PC-9 (cell line): ENCODE results near the gene CAB39L. TPM values are rescaled to one million over a fixed set of nuclear protein-coding genes. Genes with fewer than 3 reads are reported as not detected.
A peak's percentile ranks its signal among the peaks of the same experiment; 100 is the strongest.

ENCODE experiments used
- BruUV-seq: library from RNA; stranded (reverse); fragments of 400-500 nt; replicated peaks from 2 replicates; lab custom pipeline; 2021; lab: Mats Ljungman, UMichigan
- CTCF ChIA-PET: fragments of 300-600 bp; sonication (Branson Sonifier 250); formaldehyde crosslinking; loops from one replicate; lab custom pipeline; 2022; ENCODE audit warnings: antibody characterized with exemption; lab: Charles Lee
- POLR2A ChIA-PET: fragments of 300-600 bp; sonication (Branson Sonifier 250); formaldehyde crosslinking; loops from one replicate; lab custom pipeline; 2022; ENCODE audit warnings: antibody characterized with exemption; ENCODE audit not compliant: unreplicated experiment; lab: Charles Lee
- DNase-seq, 2 experiments: peaks; one replicate each; pipeline versions ENCODE4 v3.0.0 to v3.0.0-alpha.2; 2015 to 2022; ENCODE audit warnings: mixed read lengths in 1 of 2
- H2AFZ ChIP-seq: fragments of 200-600 bp; sonication (generic); 2 replicates; pipeline ENCODE4 v1.8.1; 2017; ENCODE audit warnings: antibody characterized with exemption
- H3F3A ChIP-seq: fragments of 200-600 bp; sonication (generic); 2 replicates; pipeline ENCODE4 v1.8.1; 2017; ENCODE audit warnings: antibody characterized with exemption, mild to moderate bottlenecking, low read depth; ENCODE audit not compliant: insufficient read depth
- H3K27ac ChIP-seq: fragments of 200-600 bp; sonication (generic); 2 replicates; pipeline ENCODE4 v1.6.1; 2016; ENCODE audit warnings: mixed run types
- H3K27me3 ChIP-seq: fragments of 200-600 bp; sonication (generic); 2 replicates; pipeline ENCODE4 v1.6.1; 2016; ENCODE audit warnings: low read depth, mixed run types; ENCODE audit not compliant: insufficient read depth
- H3K36me3 ChIP-seq: fragments of 200-600 bp; sonication (generic); 2 replicates; pipeline ENCODE4 v1.6.1; 2016; ENCODE audit warnings: low read depth, mixed run types
- H3K4me1 ChIP-seq: fragments of 200-600 bp; sonication (generic); replicated peaks from 2 replicates; pipeline ENCODE4 v1.6.1; 2016; ENCODE audit warnings: mixed run types; ENCODE audit not compliant: insufficient read depth
- H3K4me2 ChIP-seq: fragments of 200-600 bp; sonication (generic); 2 replicates; pipeline ENCODE4 v1.6.1; 2017; ENCODE audit warnings: mixed run types
- H3K4me3 ChIP-seq: fragments of 200-600 bp; sonication (generic); 2 replicates; pipeline ENCODE4 v1.6.1; 2016; ENCODE audit warnings: mixed run types
- H3K79me2 ChIP-seq: fragments of 200-600 bp; sonication (generic); 2 replicates; pipeline ENCODE4 v1.6.1; 2017; ENCODE audit warnings: low read depth, mixed run types
- H3K9me2 ChIP-seq: fragments of 200-600 bp; sonication (generic); 2 replicates; pipeline ENCODE4 v1.8.1; 2017; ENCODE audit warnings: mild to moderate bottlenecking; ENCODE audit not compliant: insufficient read depth
- H3K9me3 ChIP-seq: fragments of 200-600 bp; sonication (generic); 2 replicates; pipeline ENCODE4 v1.8.1; 2016; ENCODE audit warnings: low read depth; ENCODE audit not compliant: insufficient read depth
- H4K20me1 ChIP-seq: fragments of 200-600 bp; sonication (generic); 2 replicates; pipeline ENCODE4 v1.8.1; 2017; ENCODE audit not compliant: insufficient read depth
- CTCF ChIP-seq: fragments of 200-600 bp; sonication (generic); conservative IDR thresholded peaks from 2 replicates; pipeline ENCODE4 v1.6.1; 2017; ENCODE audit warnings: mixed run types, antibody characterized with exemption, mild to moderate bottlenecking, moderate library complexity
- EZH2 ChIP-seq: fragments of 200-600 bp; sonication (generic); IDR thresholded peaks from 2 replicates; pipeline ENCODE4 v1.8.0; 2017; ENCODE audit warnings: antibody characterized with exemption, low read depth
- intact Hi-C: fragments of 100-400 bp; cut with micrococcal nuclease; formaldehyde crosslinking; loops from one replicate; pipeline ENCODE4 v1.10.0; 2022; ENCODE audit not compliant: unreplicated experiment
- total RNA-seq: library from RNA; stranded (reverse); gene quantifications from 2 replicates; pipeline ENCODE4 v1.2.3, GENCODE V29; 2021

Gene CAB39L
- total RNA-seq, 1 experiment from 2014 or later = 10.7 TPM

DNA sequence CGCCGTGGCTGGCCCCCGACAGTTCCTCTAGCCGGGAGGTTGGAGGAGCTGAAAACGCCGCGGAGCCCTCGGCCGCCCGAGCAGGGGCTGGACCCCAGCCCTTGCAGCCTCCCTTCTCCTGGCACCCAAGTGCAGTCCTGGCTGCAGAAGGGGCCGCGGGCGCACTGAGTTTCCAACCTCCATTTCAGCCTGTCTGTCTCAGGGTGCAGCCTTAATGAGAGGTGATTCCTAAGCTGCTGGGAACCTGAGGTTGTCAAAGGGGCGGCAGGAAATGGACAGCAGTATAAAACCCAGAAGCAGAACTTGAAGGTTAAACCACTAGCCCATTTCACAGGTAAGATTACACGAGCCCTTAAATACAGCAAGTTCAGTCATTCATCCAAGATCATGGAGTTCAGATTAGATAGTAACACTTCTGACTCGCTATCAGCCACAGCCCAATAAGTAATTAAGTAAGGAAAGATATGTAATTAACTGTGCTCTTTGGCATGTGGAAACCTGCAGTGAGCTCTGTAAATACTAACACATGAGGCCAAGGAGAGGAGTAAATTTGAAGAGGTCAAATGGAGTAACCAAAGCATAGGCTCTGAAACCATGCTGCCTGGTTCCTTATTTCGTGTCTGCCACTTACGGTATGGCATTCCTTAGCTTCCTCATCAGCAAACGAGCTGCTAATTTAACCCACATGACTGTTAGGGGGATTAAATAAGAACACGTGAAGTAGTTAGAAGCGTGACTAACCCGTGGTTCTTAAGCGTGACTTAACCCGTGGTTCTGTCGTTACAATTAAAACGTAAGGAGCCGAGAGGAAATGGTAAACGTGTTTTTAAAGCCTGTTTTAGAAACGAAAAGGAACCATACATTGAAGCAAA is 896 bp upstream of the CAB39L start:
- TF ChIP-seq EZH2 (no peak), CTCF (no peak)
- Histone ChIP-seq H3F3A (peaks cover 20% of the 10 kb centered on the region), H2AFZ (peak overlapping the region; percentile 96), H3K4me2 (peak overlapping the region; percentile 93), H3K79me2 (peaks cover 23% of the 10 kb centered on the region; the same call in 1 of the 2 replicates), H4K20me1 (no peaks in the 10 kb centered on the region), H3K9me3 (no peaks in the 10 kb centered on the region), H3K27ac (peak overlapping the region; percentile 71), H3K4me3 (peak overlapping the region; percentile 77), H3K27me3 (no peaks in the 10 kb centered on the region), H3K36me3 (no peaks in the 10 kb centered on the region), H3K9me2 (no peaks in the 10 kb centered on the region), H3K4me1 (peaks cover 6% of the 10 kb centered on the region; the same call in 1 of the 2 replicates)
- CTCF ChIA-PET = interaction anchor here (1.2 kb wide), 1 partner anchor 162 kb away, joined by 3 read pairs; no protein-coding TSS in a partner anchor
- DNase-seq = peak; percentile 13 to 52
- TSS peak; percentile 60 for BruUV-seq
- intact Hi-C loops = loop anchor here (1.0 to 5.0 kb wide), 5 partner anchors 50 to 332 kb away; partner anchors contain the start of genes CDADC1, PHF11 and RCBTB1
- POLR2A ChIA-PET = interaction anchor here (0.6 to 0.9 kb wide), 9 partner anchors 44 to 1453 kb away, joined by 3 to 8 read pairs (median 4); partner anchors contain the start of genes KPNA3 and PHF11

GRCh38 chr13:49443357-49443703 is 534 bp downstream of the CAB39L start:
- Histone ChIP-seq H3K27me3 (no peaks in the 10 kb centered on the region), H3K4me1 (peaks cover 6% of the 10 kb centered on the region; the same call in 1 of the 2 replicates), H3F3A (peaks cover 20% of the 10 kb centered on the region), H3K4me3 (peak overlapping the region; percentile 66), H3K27ac (peak overlapping the region; percentile 65), H3K36me3 (no peaks in the 10 kb centered on the region), H4K20me1 (no peaks in the 10 kb centered on the region), H3K9me2 (no peaks in the 10 kb centered on the region), H3K4me2 (peak overlapping the region; percentile 93), H3K9me3 (no peaks in the 10 kb centered on the region), H3K79me2 (peaks cover 22% of the 10 kb centered on the region; the same call in 1 of the 2 replicates), H2AFZ (peak overlapping the region; percentile 86)
- TF ChIP-seq EZH2 = no peak
- TF ChIP-seq CTCF = no peak
- BruUV-seq = TSS peak; percentile 81
- POLR2A ChIA-PET = interaction anchor here (0.5 to 0.8 kb wide), 6 partner anchors 27 to 467 kb away, joined by 3 to 12 read pairs (median 6); no protein-coding TSS in a partner anchor
- DNase-seq = no peak
- CTCF ChIA-PET = interaction anchor here (0.6 to 1.4 kb wide), 5 partner anchors 10 to 1362 kb away, joined by 3 to 13 read pairs (median 4); no protein-coding TSS in a partner anchor
- intact Hi-C loops = loop anchor here (5.0 kb wide), 2 partner anchors 196 to 331 kb away; partner anchors contain the start of gene CDADC1

- intact Hi-C loops = loop anchor here (5.0 kb wide), 2 partner anchors 195 to 330 kb away; partner anchors contain the start of gene CDADC1
These were observed 2.0 kb downstream of the CAB39L start for GRCh38 chr13:49441846-49442245.

More at GRCh38 chr13:49441846-49442245, 2.0 kb downstream of the CAB39L start:
- H3K9me2 ChIP-seq = no peaks in the 10 kb centered on the region
- no peak overlapping the region for H2AFZ ChIP-seq
- peaks cover 7% of the 10 kb centered on the region; the same call in 1 of the 2 replicates for H3K79me2 ChIP-seq
- no TSS peak for BruUV-seq
- no peak overlapping the region for H3K27ac ChIP-seq
- no peaks in the 10 kb centered on the region for H3K27me3 ChIP-seq
- no peaks in the 10 kb centered on the region for H3K36me3 ChIP-seq
- TF ChIP-seq CTCF (no peak), EZH2 (no peak)
- peaks cover 20% of the 10 kb centered on the region for H3F3A ChIP-seq
- ChIA-PET CTCF (no interaction called here), POLR2A (no interaction called here)
- no peak for DNase-seq
- H3K4me1 ChIP-seq = peaks cover 6% of the 10 kb centered on the region; the same call in 1 of the 2 replicates
- H3K4me2 ChIP-seq = no peak overlapping the region
- H3K9me3 ChIP-seq = no peaks in the 10 kb centered on the region
- H4K20me1 ChIP-seq = no peaks in the 10 kb centered on the region
- no peak overlapping the region for H3K4me3 ChIP-seq
